GM18505 (cell line): Measurements from ENCODE around the gene NMBR.
"Not testable (repeated sequence)": the region's sequence is repeated elsewhere in the genome, so short reads cannot be mapped to it uniquely, and the experiment has no call there.

Experiments
- ATAC-seq: cut with Tn5 transposase; IDR thresholded peaks from one replicate; pipeline ENCODE4 v1.9.1; 2021; ENCODE audit not compliant: unreplicated experiment
- POLR2A ChIP-seq: IDR thresholded peaks from 4 replicates; pipeline ENCODE4 v1.6.1; 2011; ENCODE audit warnings: borderline replicate concordance; ENCODE audit not compliant: insufficient read depth, insufficient read length; ENCODE audit errors: extremely low read depth

NMBR gene

GRCh38 chr6:142068416-142068815 lies 78.5 kb downstream of the NMBR start:
- no peak for TF ChIP-seq POLR2A

GRCh38 chr6:142062861-142063260 lies 84.1 kb downstream of the NMBR start:
- not testable (repeated sequence) for ATAC-seq

More at GRCh38 chr6:142068416-142068815, 78.5 kb downstream of the NMBR start:
- no peak for ATAC-seq

- no peak for ATAC-seq
- no peak for TF ChIP-seq POLR2A
Observed at GRCh38 chr6:142058551-142059290, 88.2 kb downstream of the NMBR start.

GRCh38 chr6:142055219-142055618 lies 91.7 kb downstream of the NMBR start:
- no peak for TF ChIP-seq POLR2A
- peak; percentile 60 for ATAC-seq

GRCh38 chr6:142051404-142051803 lies 95.5 kb downstream of the NMBR start:
- no peak for TF ChIP-seq POLR2A
- no peak for ATAC-seq

GRCh38 chr6:142048593-142048980 lies 98.3 kb downstream of the NMBR start:
- no peak for ATAC-seq
- TF ChIP-seq POLR2A = no peak

- no peak for ATAC-seq
- no peak for TF ChIP-seq POLR2A
Observed at GRCh38 chr6:142047934-142048592, 98.9 kb downstream of the NMBR start.

- TF ChIP-seq POLR2A = no peak
- no peak for ATAC-seq
Observed at GRCh38 chr6:142045380-142046278, 101.3 kb downstream of the NMBR start.

GRCh38 chr6:142035890-142036289 lies 111.0 kb downstream of the NMBR start:
- no peak for ATAC-seq
- TF ChIP-seq POLR2A = no peak

- no peak for TF ChIP-seq POLR2A
- no peak for ATAC-seq
Observed at GRCh38 chr6:142031035-142031434, 115.9 kb downstream of the NMBR start.

GRCh38 chr6:142030115-142030619 lies 116.8 kb downstream of the NMBR start:
- no peak for TF ChIP-seq POLR2A
- ATAC-seq = no peak

GRCh38 chr6:142028527-142028926 lies 118.4 kb downstream of the NMBR start:
- ATAC-seq = no peak
- no peak for TF ChIP-seq POLR2A

GRCh38 chr6:142027804-142028203 lies 119.1 kb downstream of the NMBR start:
- ATAC-seq = not testable (repeated sequence)

- ATAC-seq = no peak
- TF ChIP-seq POLR2A = no peak
Observed at GRCh38 chr6:142027074-142027473, 119.8 kb downstream of the NMBR start.

- no peak for ATAC-seq
- TF ChIP-seq POLR2A = no peak
Observed at GRCh38 chr6:142026471-142026870, 120.5 kb downstream of the NMBR start.
